Measurements from ENCODE around the gene EIF3B.

DNA sequence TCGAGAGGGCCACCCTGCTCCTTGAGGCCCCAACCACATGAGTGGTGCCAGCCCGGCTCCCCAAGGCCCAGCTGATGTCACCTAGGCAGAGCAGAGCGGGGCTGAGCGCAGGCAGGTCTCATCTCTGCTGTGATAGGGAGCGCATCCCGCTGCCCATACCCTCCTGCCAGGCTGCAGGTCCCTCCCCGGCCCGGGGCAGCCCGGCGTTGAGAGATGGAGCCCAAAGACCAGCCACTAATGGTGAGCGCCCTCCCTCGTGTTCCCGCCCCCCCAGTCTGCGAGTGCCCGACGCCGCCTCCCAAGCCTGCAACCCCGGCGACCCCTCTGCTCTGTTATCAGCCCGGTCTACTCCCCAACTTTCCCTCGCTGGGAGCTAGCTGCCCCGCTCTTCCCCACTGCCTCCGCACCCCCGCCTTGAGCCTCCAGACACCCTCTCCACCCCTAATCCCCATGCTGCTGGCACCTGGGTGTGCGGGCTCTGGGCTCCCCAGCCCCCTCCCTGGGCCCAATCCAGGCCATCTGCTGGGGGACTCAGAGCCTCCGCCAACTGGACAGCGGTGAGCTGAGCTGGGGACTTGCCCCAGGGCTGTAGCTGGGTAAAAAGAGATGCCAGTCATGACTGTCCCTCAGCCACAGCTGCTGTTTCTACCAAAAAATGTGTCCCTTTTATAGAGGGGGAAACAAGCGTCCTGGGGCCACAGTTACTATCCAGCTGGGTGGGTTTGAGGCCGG, 29.1 kb downstream of the EIF3B start:
- TF ChIP-seq POLR2A (IDR thresholded peaks at IDR 0.05; ENCODE audit: low read depth, low read length) (no peak), POLR2AphosphoS5 (IDR thresholded peaks at IDR 0.05; ENCODE audit: low read depth, low read length) (no peak), TAF1 (IDR thresholded peaks at IDR 0.05; ENCODE audit: low read depth, low read length) (no peak), POU2F2 (IDR thresholded peaks at IDR 0.05; ENCODE audit: low read depth, low read length) (no peak)
